SK-N-SH (cell line): ENCODE data around the gene AANAT. TPM values are rescaled to one million over a fixed set of nuclear protein-coding genes. Genes with fewer than 3 reads are reported as not detected.

Experiments
- CTCF ChIA-PET: fragments of 300-600, 350-600 bp; formaldehyde crosslinking; extraction: SDS; loops from one replicate; lab custom pipeline; 2021; lab: Yijun Ruan, JAX
- POLR2A ChIA-PET: fragments of 350-600 bp; sonication (Branson Sonifier 250); formaldehyde crosslinking; extraction: SDS; loops from one replicate; lab custom pipeline; 2020; ENCODE audit warnings: antibody characterized with exemption, inconsistent platforms; lab: Yijun Ruan, JAX
- DNase-seq: peaks from one replicate; pipeline ENCODE4 v3.0.0; 2012
- H2AFZ ChIP-seq: fragments of 200-600 bp; sonication (generic); 2 replicates; pipeline ENCODE4 v1.8.1; 2016; ENCODE audit warnings: antibody characterized with exemption, mild to moderate bottlenecking, low read depth
- H3F3A ChIP-seq: fragments of 200-600 bp; sonication (generic); replicated peaks from 2 replicates; pipeline ENCODE3; 2016; ENCODE audit warnings: antibody characterized with exemption, mild to moderate bottlenecking; ENCODE audit not compliant: insufficient read depth
- H3K27ac ChIP-seq, 2 experiments: fragments of 200-500 bp in 1 of 2; fragments of 200-600 bp in 1 of 2; sonication (Bioruptor generic) in 1 of 2; sonication (generic), shearing (Covaris generic) in 1 of 2; 2 replicates each; pipeline versions ENCODE4 v1.5.1 to v1.6.1; 2014 to 2016; ENCODE audit warnings: low read depth in 2 of 2, inconsistent platforms in 1 of 2, low read length in 1 of 2, mild to moderate bottlenecking in 1 of 2, mixed read lengths in 1 of 2
- H3K27me3 ChIP-seq: fragments of 200-600 bp; sonication (generic), shearing (Covaris generic); 2 replicates; pipeline ENCODE4 v1.6.1; 2016; ENCODE audit warnings: mixed run types; ENCODE audit not compliant: insufficient read depth
- H3K36me3 ChIP-seq, 2 experiments: fragments of 200-500 bp in 1 of 2; fragments of 200-600 bp in 1 of 2; sonication (Bioruptor generic) in 1 of 2; sonication (generic) in 1 of 2; replicated peaks in 1 of 2; 2 replicates each; pipeline versions ENCODE3 to v1.5.1; 2014 to 2016; ENCODE audit warnings: low read length in 1 of 2, mild to moderate bottlenecking in 1 of 2; ENCODE audit not compliant: insufficient read depth in 2 of 2, control insufficient read depth in 1 of 2
- H3K4me1 ChIP-seq, 2 experiments: fragments of 200-500 bp in 1 of 2; fragments of 200-600 bp in 1 of 2; sonication (Bioruptor generic) in 1 of 2; sonication (generic), shearing (Covaris generic) in 1 of 2; 2 replicates each; pipeline versions ENCODE4 v1.5.1 to v1.6.1; 2014 to 2016; ENCODE audit warnings: low read depth in 1 of 2, low read length in 1 of 2, mixed run types in 1 of 2; ENCODE audit not compliant: insufficient read depth in 2 of 2, control insufficient read depth in 1 of 2
- H3K4me2 ChIP-seq: fragments of 200-600 bp; sonication (generic), shearing (Covaris generic); 2 replicates; pipeline ENCODE4 v1.6.1; 2017; ENCODE audit warnings: mixed run types
- H3K4me3 ChIP-seq, 2 experiments: fragments of 200-500 bp in 1 of 2; fragments of 200-600 bp in 1 of 2; sonication (Bioruptor generic) in 1 of 2; sonication (generic), shearing (Covaris generic) in 1 of 2; 2 replicates each; pipeline versions ENCODE4 v1.5.1 to v1.8.1; 2014 to 2016; ENCODE audit warnings: low read depth in 2 of 2, inconsistent platforms in 1 of 2, low read length in 1 of 2, mild to moderate bottlenecking in 1 of 2, mixed read lengths in 1 of 2, moderate library complexity in 1 of 2
- H3K79me2 ChIP-seq: fragments of 200-600 bp; sonication (generic); 2 replicates; pipeline ENCODE4 v1.8.1; 2017; ENCODE audit warnings: mild to moderate bottlenecking; ENCODE audit not compliant: insufficient read depth
- H3K9ac ChIP-seq: fragments of 200-600 bp; sonication (generic); 2 replicates; pipeline ENCODE4 v1.6.1; 2017; ENCODE audit warnings: mixed run types
- H3K9me2 ChIP-seq: fragments of 200-600 bp; sonication (generic); 2 replicates; pipeline ENCODE4 v1.6.1; 2017; ENCODE audit warnings: mixed run types
- H3K9me3 ChIP-seq: fragments of 200-600 bp; sonication (generic); 2 replicates; pipeline ENCODE4 v1.6.1; 2017; ENCODE audit warnings: mixed run types, mild to moderate bottlenecking, moderate library complexity
- H4K20me1 ChIP-seq: fragments of 200-600 bp; sonication (generic); 2 replicates; pipeline ENCODE4 v1.6.1; 2017; ENCODE audit warnings: mild to moderate bottlenecking, mixed run types; ENCODE audit not compliant: insufficient read depth
- CHD2 ChIP-seq: fragments of 150-350 bp; IDR thresholded peaks from 2 replicates; pipeline ENCODE4 v1.6.1; 2018; ENCODE audit warnings: low read length; ENCODE audit not compliant: partially characterized antibody
- CTCF ChIP-seq: fragments of 200-600 bp; sonication (generic); IDR thresholded peaks from 2 replicates; pipeline ENCODE4 v1.6.1; 2017; ENCODE audit warnings: antibody characterized with exemption, mild to moderate bottlenecking, moderate library complexity
- FOXJ3 ChIP-seq: sonication (generic); formaldehyde crosslinking; IDR thresholded peaks from 2 replicates; pipeline ENCODE4 v1.5.1; 2020; ENCODE audit warnings: mild to moderate bottlenecking, missing genetic modification reagents
- GABPA ChIP-seq: IDR thresholded peaks from 2 replicates; pipeline ENCODE4 v1.4.0; 2012; ENCODE audit warnings: low read depth, mild to moderate bottlenecking
- IRF3 ChIP-seq: fragments of 150-350 bp; IDR thresholded peaks from 2 replicates; pipeline ENCODE4 v1.6.1; 2016; ENCODE audit warnings: mild to moderate bottlenecking, low read depth, low read length
- MEF2A ChIP-seq: IDR thresholded peaks from 2 replicates; pipeline ENCODE4 v1.4.0; 2012; ENCODE audit warnings: low read depth, borderline replicate concordance
- MXI1 ChIP-seq: IDR thresholded peaks from 2 replicates; pipeline ENCODE4 v1.6.1; 2012; ENCODE audit warnings: mild to moderate bottlenecking, low read depth, low read length, improper control_type of control experiment
- NFIC ChIP-seq: IDR thresholded peaks from 2 replicates; pipeline ENCODE4 v1.4.0; 2012; ENCODE audit warnings: borderline replicate concordance
- NRF1 ChIP-seq: IDR thresholded peaks from 2 replicates; pipeline ENCODE4 v1.6.1; 2012; ENCODE audit warnings: low read depth, mild to moderate bottlenecking, low read length
- POLR2AphosphoS5 ChIP-seq: IDR thresholded peaks from 2 replicates; pipeline ENCODE4 v1.6.1; 2012; ENCODE audit warnings: low read depth, low read length
- RCOR1 ChIP-seq: fragments of 150-350 bp; IDR thresholded peaks from 2 replicates; pipeline ENCODE4 v1.6.1; 2017; ENCODE audit warnings: antibody characterized with exemption, low read length
- SIN3A ChIP-seq: IDR thresholded peaks from 2 replicates; pipeline ENCODE4 v1.6.1; 2012; ENCODE audit warnings: low read depth, mild to moderate bottlenecking, low read length, moderate library complexity, borderline replicate concordance
- SMC3 ChIP-seq: IDR thresholded peaks from 2 replicates; pipeline ENCODE4 v1.6.1; 2012; ENCODE audit warnings: low read depth, low read length, improper control_type of control experiment
- TCF12 ChIP-seq: IDR thresholded peaks from 2 replicates; pipeline ENCODE4 v1.4.0; 2012
- USF1 ChIP-seq: IDR thresholded peaks from 2 replicates; pipeline ENCODE4 v1.4.0; 2012; ENCODE audit warnings: low read depth, borderline replicate concordance
- YY1 ChIP-seq: IDR thresholded peaks from 2 replicates; pipeline ENCODE4 v1.4.0; 2012; ENCODE audit warnings: low read depth, mild to moderate bottlenecking
- ZBTB33 ChIP-seq: IDR thresholded peaks from 2 replicates; pipeline ENCODE4 v1.4.0; 2012; ENCODE audit warnings: low read depth, borderline replicate concordance
- WGBS: methylation state at CpG from one replicate; pipeline ENCODE4 v1.1.6; 2017; ENCODE audit warnings: low lambda C conversion rate; 5-methylcytosine and 5-hydroxymethylcytosine counted together
- polyA plus RNA-seq, 3 experiments: library from polyadenylated mRNA; depleted of rRNA; stranded (reverse); fragments of >200 nt; gene quantifications; 2 replicates each; pipeline ENCODE4 v1.2.3, GENCODE V29; 2012

The AANAT gene
- polyA plus RNA-seq, 1 of the 3 experiments (the other 2 are of a cell fraction), result 0.26 TPM

- 76% methylated on average over 19 of the region's 22 CpGs for WGBS
- DNase-seq, result no peak
- ChIA-PET POLR2A (interaction anchor here (0.6 to 1.7 kb wide), 2 partner anchors 23 to 54 kb away, joined by 4 to 6 read pairs; no protein-coding TSS in a partner anchor), CTCF (interaction anchor here (0.9 to 52.1 kb wide), 13 partner anchors 8 to 233 kb away, joined by 3 to 1687 read pairs (median 12); partner anchors contain the start of genes AANAT, CYGB, PRCD and RHBDF2)
- Histone ChIP-seq H3F3A (no peaks in the 10 kb centered on the region), H3K4me1 (peaks cover 0 to 6% of the 10 kb centered on the region in 2 experiments; a peak in 1 of 4 replicates), H3K27me3 (peaks cover 17% of the 10 kb centered on the region; the same call in 1 of the 2 replicates), H3K36me3 (no peaks in the 10 kb centered on the region), H3K4me2 (no peak overlapping the region), H3K9me3 (no peaks in the 10 kb centered on the region), H3K9ac (no peak overlapping the region), H4K20me1 (no peaks in the 10 kb centered on the region), H3K27ac (no peak overlapping the region), H2AFZ (no peak overlapping the region), H3K9me2 (no peaks in the 10 kb centered on the region), H3K79me2 (no peaks in the 10 kb centered on the region), H3K4me3 (no peak overlapping the region)
- no peak for TF ChIP-seq MXI1
- TF ChIP-seq MEF2A, result no peak
- TF ChIP-seq SMC3, result no peak
- no peak for TF ChIP-seq RCOR1
- TF ChIP-seq CTCF, result no peak
- TF ChIP-seq USF1, result no peak
- no peak for TF ChIP-seq YY1
- TF ChIP-seq IRF3, result no peak
- TF ChIP-seq NRF1, result no peak
- TF ChIP-seq NFIC, result no peak
- no peak for TF ChIP-seq TCF12
Observed at GRCh38 chr17:76512366-76513305, 45.2 kb downstream of the AANAT start.

GRCh38 chr17:76513306-76513692 lies 45.9 kb downstream of the AANAT start:
- ChIA-PET CTCF (interaction anchor here (1.4 to 52.1 kb wide), 8 partner anchors 7 to 128 kb away, joined by 3 to 1687 read pairs (median 20); partner anchors contain the start of genes AANAT, CYGB, PRCD and RHBDF2), POLR2A (interaction anchor here (0.7 to 1.7 kb wide), 2 partner anchors 22 to 96 kb away, joined by 4 to 6 read pairs; no protein-coding TSS in a partner anchor)
- no peak for DNase-seq
- no peak for TF ChIP-seq POLR2AphosphoS5
- TF ChIP-seq CHD2, result no peak
- TF ChIP-seq GABPA, result no peak
- no peak for TF ChIP-seq RCOR1
- no peak for TF ChIP-seq NFIC
- no peak for TF ChIP-seq SIN3A
- no peak for TF ChIP-seq ZBTB33
- no peak for TF ChIP-seq MEF2A
- no peak for TF ChIP-seq FOXJ3

More at GRCh38 chr17:76513306-76513692, 45.9 kb downstream of the AANAT start:
- H3K4me2 ChIP-seq, result no peak overlapping the region
- H4K20me1 ChIP-seq, result no peaks in the 10 kb centered on the region
- peaks cover 17% of the 10 kb centered on the region; the same call in 1 of the 2 replicates for H3K27me3 ChIP-seq
- no peaks in the 10 kb centered on the region for H3F3A ChIP-seq
- H3K9ac ChIP-seq, result no peak overlapping the region
- no peaks in the 10 kb centered on the region for H3K36me3 ChIP-seq
- no peaks in the 10 kb centered on the region for H3K9me3 ChIP-seq
- no peak overlapping the region for H2AFZ ChIP-seq
- no peaks in the 10 kb centered on the region for H3K9me2 ChIP-seq
- H3K27ac ChIP-seq, result no peak overlapping the region
- WGBS, result 78% methylated on average over 6 of the region's 6 CpGs
- H3K4me3 ChIP-seq, result no peak overlapping the region
- no peaks in the 10 kb centered on the region for H3K79me2 ChIP-seq
- H3K4me1 ChIP-seq, result peaks cover 0 to 6% of the 10 kb centered on the region in 2 experiments; a peak in 1 of 4 replicates
